Naive thymus-derived CD8-positive, alpha-beta T cell (primary cell): ENCODE data around the gene UQCC2. TPM values are rescaled to one million over a fixed set of nuclear protein-coding genes. Genes with fewer than 3 reads are reported as not detected.

Experiments
- ATAC-seq, 2 donors: fragments of 150-1000 bp; cut with Tn5 transposase in 1 of 2; sonication (Bioruptor Pico), chemical (Tn5 transposase) in 1 of 2; 1 replicate in 1 of 2; 2 replicates in 1 of 2; pipeline ENCODE4 v1.10.0; 2021; ENCODE audit warnings: mild to moderate bottlenecking in 2 of 2, moderate library complexity in 2 of 2
- POLR2A ChIA-PET: fragments of 350-600 bp; sonication (Branson Sonifier 250); formaldehyde crosslinking; loops from one replicate; lab custom pipeline; 2021; ENCODE audit warnings: antibody characterized with exemption; lab: Charles Lee
- DNase-seq, 10 donors: peaks; one replicate each; pipeline versions ENCODE4 v3.0.0 to v3.0.0-alpha.2; 2020 to 2022
- H3K27ac Mint-ChIP-seq, 10 donors: one replicate each; pipeline ENCODE4 v1.8.0; 2020 to 2022; ENCODE audit warnings: mild to moderate bottlenecking in 10 of 10, mixed read lengths in 10 of 10, moderate library complexity in 4 of 10, inconsistent platforms in 1 of 10
- H3K27me3 Mint-ChIP-seq, 5 donors: one replicate each; pipeline ENCODE4 v1.8.0; 2021 to 2022; ENCODE audit warnings: mixed read lengths in 5 of 5
- H3K36me3 Mint-ChIP-seq, 3 donors: one replicate each; pipeline ENCODE4 v1.8.0; 2020 to 2022; ENCODE audit warnings: mixed read lengths in 3 of 3, mild to moderate bottlenecking in 2 of 3, inconsistent platforms in 1 of 3
- H3K4me1 Mint-ChIP-seq, 4 donors: one replicate each; pipeline ENCODE4 v1.8.0; 2021 to 2022; ENCODE audit warnings: mixed read lengths in 4 of 4
- H3K4me3 Mint-ChIP-seq, 10 donors: one replicate each; pipeline ENCODE4 v1.8.0; 2020 to 2022; ENCODE audit warnings: mild to moderate bottlenecking in 10 of 10, mixed read lengths in 10 of 10, moderate library complexity in 6 of 10, inconsistent platforms in 1 of 10
- H3K9me3 Mint-ChIP-seq, 9 donors: one replicate each; pipeline ENCODE4 v1.8.0; 2020 to 2022; ENCODE audit warnings: mixed read lengths in 9 of 9, mild to moderate bottlenecking in 3 of 9, inconsistent platforms in 1 of 9, moderate library complexity in 1 of 9
- polyA plus RNA-seq, 3 donors: library from polyadenylated mRNA; unstranded; fragments of 300-500 nt; fragmentation: Illumina TruSeq; gene quantifications; one replicate each; pipeline ENCODE4 v1.2.3, GENCODE V29; 2021
- total RNA-seq, 8 experiments: library from RNA in 2 of 8; stranded (reverse) in 2 of 8; gene quantifications; one replicate each; pipeline ENCODE4 v1.2.3 and lab custom pipeline; 2021 to 2026

Gene UQCC2
- total and polyA plus RNA-seq, 5 experiments from 2014 or later, result 23.3 to 57.7 (median 44.4) TPM

- POLR2A ChIA-PET, result interaction anchor here (1.2 kb wide), 1 partner anchor 99 kb away, joined by 3 read pairs; no protein-coding TSS in a partner anchor
- Mint-ChIP-seq H3K4me1 (peaks cover 23 to 57% (median 53%) of the 10 kb centered on the region in 4 donors), H3K27ac (peak overlapping the region; percentile 77 to 98 (median 96)), H3K27me3 (no peaks in the 10 kb centered on the region), H3K4me3 (peak overlapping the region in 2 of 10 donors; percentile 36 to 75), H3K36me3 (peaks cover 2 to 42% (median 21%) of the 10 kb centered on the region in 3 donors), H3K9me3 (no peaks in the 10 kb centered on the region)
- DNase-seq (no peak), ATAC-seq (no peak)
These were observed 19.9 kb downstream of the UQCC2 start for GRCh38 chr6:33691456-33692077.

- peak overlapping the region in 9 of 10 donors; percentile 29 to 98 (median 95) for H3K27ac Mint-ChIP-seq
- DNase-seq (no peak), ATAC-seq (no peak)
- H3K4me1 Mint-ChIP-seq, result peaks cover 20 to 49% (median 45%) of the 10 kb centered on the region in 4 donors
- POLR2A ChIA-PET, result interaction anchor here (1.2 kb wide), 1 partner anchor 20 kb away, joined by 4 read pairs; no protein-coding TSS in a partner anchor
- no peaks in the 10 kb centered on the region for H3K27me3 Mint-ChIP-seq
- H3K36me3 Mint-ChIP-seq, result peaks cover 5 to 49% (median 24%) of the 10 kb centered on the region in 3 donors
- H3K4me3 Mint-ChIP-seq, result no peak overlapping the region
- no peaks in the 10 kb centered on the region for H3K9me3 Mint-ChIP-seq
These were observed 20.7 kb downstream of the UQCC2 start for GRCh38 chr6:33690766-33691165.

- Mint-ChIP-seq H3K36me3 (peaks cover 5 to 55% (median 24%) of the 10 kb centered on the region in 3 donors), H3K27me3 (no peaks in the 10 kb centered on the region), H3K27ac (peak overlapping the region in 6 of 10 donors; percentile 19 to 72 (median 40))
These were observed 21.6 kb downstream of the UQCC2 start for GRCh38 chr6:33689879-33690278.

GRCh38 chr6:33689148-33689494 lies 22.4 kb downstream of the UQCC2 start:
- ATAC-seq, result no peak
- no peaks in the 10 kb centered on the region for H3K9me3 Mint-ChIP-seq
- H3K27ac Mint-ChIP-seq, result peak overlapping the region in 3 of 10 donors; percentile 65 to 72 (median 67)
- H3K4me3 Mint-ChIP-seq, result no peak overlapping the region
- POLR2A ChIA-PET, result no interaction called here
- peak in 1 of 10 donors; percentile 16 for DNase-seq
- H3K27me3 Mint-ChIP-seq, result no peaks in the 10 kb centered on the region
- H3K36me3 Mint-ChIP-seq, result peaks cover 5 to 61% (median 27%) of the 10 kb centered on the region in 3 donors
- H3K4me1 Mint-ChIP-seq, result peaks cover 14 to 32% (median 29%) of the 10 kb centered on the region in 4 donors

More at GRCh38 chr6:33689879-33690278, 21.6 kb downstream of the UQCC2 start:
- no peak overlapping the region for H3K4me3 Mint-ChIP-seq
- POLR2A ChIA-PET, result interaction anchor here (1.2 kb wide), 1 partner anchor 21 kb away, joined by 4 read pairs; no protein-coding TSS in a partner anchor
- no peaks in the 10 kb centered on the region for H3K9me3 Mint-ChIP-seq
- ATAC-seq (no peak), DNase-seq (peak in 1 of 10 donors; percentile 50)
- peaks cover 20 to 40% (median 36%) of the 10 kb centered on the region in 4 donors for H3K4me1 Mint-ChIP-seq

GRCh38 chr6:33688451-33689147 lies 22.9 kb downstream of the UQCC2 start:
- ATAC-seq (no peak), DNase-seq (peak in 1 of 10 donors; percentile 21)
- Mint-ChIP-seq H3K27me3 (no peaks in the 10 kb centered on the region), H3K4me3 (no peak overlapping the region), H3K36me3 (peaks cover 5 to 66% (median 29%) of the 10 kb centered on the region in 3 donors), H3K4me1 (peaks cover 12 to 28% (median 25%) of the 10 kb centered on the region in 4 donors), H3K9me3 (no peaks in the 10 kb centered on the region), H3K27ac (peak overlapping the region in 3 of 10 donors; percentile 28 to 72 (median 43))
- POLR2A ChIA-PET, result no interaction called here

GRCh38 chr6:33688006-33688405 lies 23.5 kb downstream of the UQCC2 start:
- Mint-ChIP-seq H3K4me1 (peaks cover 12 to 28% (median 24%) of the 10 kb centered on the region in 4 donors), H3K27ac (no peak overlapping the region), H3K36me3 (peaks cover 5 to 72% (median 30%) of the 10 kb centered on the region in 3 donors), H3K27me3 (no peaks in the 10 kb centered on the region), H3K4me3 (no peak overlapping the region), H3K9me3 (no peaks in the 10 kb centered on the region)
- POLR2A ChIA-PET, result interaction anchor here (1.3 kb wide), 1 partner anchor 9 kb away, joined by 5 read pairs; no protein-coding TSS in a partner anchor
- DNase-seq, result no peak
- ATAC-seq, result no peak

GRCh38 chr6:33686981-33687975 lies 24.2 kb downstream of the UQCC2 start:
- DNase-seq (no peak), ATAC-seq (no peak)
- no peaks in the 10 kb centered on the region for H3K27me3 Mint-ChIP-seq
- H3K4me3 Mint-ChIP-seq, result no peak overlapping the region
- H3K27ac Mint-ChIP-seq, result peak overlapping the region in 1 of 10 donors; percentile 42
- no peaks in the 10 kb centered on the region for H3K9me3 Mint-ChIP-seq
- peaks cover 5 to 78% (median 28%) of the 10 kb centered on the region in 3 donors for H3K36me3 Mint-ChIP-seq
- H3K4me1 Mint-ChIP-seq, result peaks cover 6 to 27% (median 20%) of the 10 kb centered on the region in 4 donors
- POLR2A ChIA-PET, result interaction anchor here (1.3 kb wide), 1 partner anchor 10 kb away, joined by 5 read pairs; no protein-coding TSS in a partner anchor

GRCh38 chr6:33686225-33686924 lies 25.1 kb downstream of the UQCC2 start:
- POLR2A ChIA-PET, result interaction anchor here (1.3 kb wide), 1 partner anchor 11 kb away, joined by 5 read pairs; no protein-coding TSS in a partner anchor
- DNase-seq, result no peak
- Mint-ChIP-seq H3K27ac (peak overlapping the region in 7 of 10 donors; percentile 40 to 71 (median 56)), H3K4me1 (peaks cover 6 to 18% (median 13%) of the 10 kb centered on the region in 4 donors), H3K4me3 (no peak overlapping the region), H3K9me3 (no peaks in the 10 kb centered on the region), H3K36me3 (peaks cover 5 to 76% (median 28%) of the 10 kb centered on the region in 3 donors), H3K27me3 (no peaks in the 10 kb centered on the region)
- no peak for ATAC-seq

- H3K27ac Mint-ChIP-seq, result peak overlapping the region in 2 of 10 donors; percentile 43 to 69
- POLR2A ChIA-PET, result no interaction called here
- no peaks in the 10 kb centered on the region for H3K9me3 Mint-ChIP-seq
- H3K4me1 Mint-ChIP-seq, result peaks cover 6 to 14% (median 11%) of the 10 kb centered on the region in 4 donors
- no peaks in the 10 kb centered on the region for H3K27me3 Mint-ChIP-seq
- DNase-seq, result no peak
- no peak for ATAC-seq
- H3K4me3 Mint-ChIP-seq, result no peak overlapping the region
- H3K36me3 Mint-ChIP-seq, result peaks cover 5 to 77% (median 28%) of the 10 kb centered on the region in 3 donors
These were observed 25.9 kb downstream of the UQCC2 start for GRCh38 chr6:33685411-33686224.

- Mint-ChIP-seq H3K27ac (peak overlapping the region in 3 of 10 donors; percentile 31 to 69 (median 33)), H3K36me3 (peaks cover 5 to 81% (median 34%) of the 10 kb centered on the region in 3 donors), H3K9me3 (no peaks in the 10 kb centered on the region), H3K4me1 (peaks cover 6 to 14% (median 11%) of the 10 kb centered on the region in 4 donors), H3K4me3 (no peak overlapping the region), H3K27me3 (no peaks in the 10 kb centered on the region)
- no peak for DNase-seq
- no peak for ATAC-seq
- POLR2A ChIA-PET, result no interaction called here
These were observed 26.5 kb downstream of the UQCC2 start for GRCh38 chr6:33684983-33685382.
